Activated CD8-positive, alpha-beta memory T cell treated with anti-CD3 and anti-CD28 coated beads, Interleukin-2, amount 50 U/mL, for 48 hours (primary cell): ENCODE measurements around the gene BEAN1.
A peak's percentile ranks its signal among the peaks of the same experiment; 100 is the strongest.

Experiments
- DNase-seq: peaks from one replicate; pipeline ENCODE4 v3.0.0-alpha.2; 2020

Gene BEAN1, protein sequence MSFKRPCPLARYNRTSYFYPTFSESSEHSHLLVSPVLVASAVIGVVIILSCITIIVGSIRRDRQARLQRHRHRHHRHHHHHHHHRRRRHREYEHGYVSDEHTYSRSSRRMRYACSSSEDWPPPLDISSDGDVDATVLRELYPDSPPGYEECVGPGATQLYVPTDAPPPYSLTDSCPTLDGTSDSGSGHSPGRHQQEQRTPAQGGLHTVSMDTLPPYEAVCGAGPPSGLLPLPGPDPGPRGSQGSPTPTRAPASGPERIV

DNA sequence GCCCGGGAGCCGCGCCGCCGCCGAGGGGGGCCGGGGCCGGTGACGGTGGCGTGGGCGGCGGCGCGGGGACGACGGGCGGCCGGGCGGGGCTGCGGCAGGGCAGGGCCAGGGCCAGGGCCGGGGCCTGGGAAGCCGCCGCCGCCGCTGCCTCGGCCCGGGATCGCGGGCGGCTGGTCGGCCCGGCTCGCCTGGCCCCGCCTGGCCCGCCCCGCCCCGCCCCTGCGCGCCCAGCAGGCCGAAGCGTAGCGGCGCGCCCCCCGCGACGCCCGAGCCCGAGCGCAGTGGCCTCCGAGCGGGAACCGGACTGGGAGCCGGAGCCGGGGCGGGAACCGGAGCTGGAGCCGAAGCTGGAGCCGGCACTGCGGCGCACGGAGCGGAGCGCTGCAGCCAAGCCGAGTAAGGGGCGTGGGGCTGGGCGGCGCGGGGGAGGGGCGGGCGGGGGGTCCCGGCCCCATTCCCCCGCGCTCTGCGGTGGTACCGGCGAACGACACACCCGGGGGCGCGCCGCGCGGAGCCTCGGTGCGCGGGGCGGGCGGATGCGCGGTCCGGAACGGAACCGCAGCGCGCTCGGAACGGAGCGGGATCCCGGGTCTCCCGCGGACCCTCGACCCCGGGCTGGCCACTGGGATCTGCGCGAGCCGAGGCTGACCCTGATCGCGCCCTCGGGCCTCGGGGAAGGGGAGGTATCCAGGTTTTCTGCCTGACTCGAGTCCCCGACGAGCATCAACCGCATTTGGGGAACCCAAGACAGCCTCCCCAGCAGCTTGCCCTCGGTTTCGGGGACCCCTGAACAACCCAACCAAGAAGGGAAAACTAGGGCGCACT is at the start of gene BEAN1:
BEAN1 (plus strand) TSS at position 260 of the 825 bp plus-strand sequence. CDS start 10,382 bp downstream, outside the sequence.
- peak; percentile 51 for DNase-seq

DNA sequence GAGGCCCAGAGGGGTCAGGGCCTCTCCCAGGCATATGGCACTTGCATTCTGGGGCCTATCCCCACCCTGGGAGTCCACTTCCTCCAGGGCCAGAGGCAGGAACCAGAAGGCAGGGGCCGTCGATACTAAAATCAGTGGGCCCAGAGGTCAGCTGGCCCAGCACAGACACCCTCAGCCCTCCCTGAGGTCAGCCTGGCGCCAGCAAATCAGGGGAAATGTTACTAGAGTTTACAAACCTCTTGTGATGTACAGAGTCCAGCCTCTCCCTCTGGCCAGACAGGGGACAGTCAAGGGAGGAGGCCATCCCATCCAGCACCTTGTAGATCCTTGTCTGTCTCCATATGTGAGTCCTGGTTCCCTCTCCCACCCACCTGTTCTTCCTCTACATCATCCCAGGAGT is 49.8 kb upstream of the BEAN1 start:
- DNase-seq, result no peak

DNA sequence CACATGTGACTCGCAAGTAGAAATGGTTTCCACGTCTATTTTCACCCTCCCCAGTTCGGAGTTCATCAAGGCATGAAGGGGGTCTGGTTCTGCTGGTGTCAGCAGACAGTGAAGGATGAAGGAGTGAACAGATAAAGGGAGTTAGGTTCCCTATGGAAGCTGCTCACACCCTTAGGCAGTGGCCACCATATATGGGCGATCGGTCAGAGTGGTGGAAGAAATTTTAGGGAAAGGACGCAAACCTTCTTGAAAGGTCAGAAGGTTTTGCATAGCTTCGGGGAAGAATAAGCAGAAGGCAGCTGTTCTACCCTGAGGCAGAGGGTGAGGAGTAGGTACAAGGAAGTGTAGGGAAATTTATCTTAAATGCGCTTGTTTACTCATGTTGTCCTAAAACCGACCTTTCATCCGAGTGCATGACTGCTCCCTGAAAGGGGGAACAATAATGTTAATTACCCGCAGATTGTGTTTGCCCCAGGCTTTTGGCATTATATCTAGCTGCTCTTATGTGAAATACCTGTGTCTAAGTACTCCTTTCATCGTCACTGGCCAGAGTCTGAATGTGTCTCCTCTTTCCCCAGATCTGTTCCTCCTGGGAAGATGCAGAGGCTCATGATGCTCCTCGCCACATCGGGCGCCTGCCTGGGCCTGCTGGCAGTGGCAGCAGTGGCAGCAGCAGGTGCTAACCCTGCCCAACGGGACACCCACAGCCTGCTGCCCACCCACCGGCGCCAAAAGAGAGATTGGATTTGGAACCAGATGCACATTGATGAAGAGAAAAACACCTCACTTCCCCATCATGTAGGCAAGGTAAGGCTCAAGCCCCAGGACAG is 48.1 kb upstream of the BEAN1 start:
- DNase-seq, result no peak

DNA sequence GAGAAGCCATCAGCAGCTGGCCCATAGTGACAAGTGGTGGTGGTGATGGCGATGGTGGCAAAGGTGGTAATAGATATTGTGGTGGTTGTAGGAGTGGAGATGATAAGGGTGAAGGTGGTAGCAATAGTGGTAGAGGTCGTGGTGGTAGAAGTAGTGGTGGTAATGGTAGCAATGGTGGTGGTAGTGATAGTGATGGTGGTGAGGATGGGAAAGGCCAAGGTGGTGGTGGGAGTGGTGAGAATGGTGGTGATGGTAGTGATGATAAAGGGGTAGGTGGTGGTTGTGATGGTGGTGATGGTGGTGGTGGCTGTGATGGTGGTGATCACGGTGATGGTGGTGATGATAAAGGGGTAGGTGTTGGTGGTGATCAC is 47.5 kb upstream of the BEAN1 start:
- no peak for DNase-seq

DNA sequence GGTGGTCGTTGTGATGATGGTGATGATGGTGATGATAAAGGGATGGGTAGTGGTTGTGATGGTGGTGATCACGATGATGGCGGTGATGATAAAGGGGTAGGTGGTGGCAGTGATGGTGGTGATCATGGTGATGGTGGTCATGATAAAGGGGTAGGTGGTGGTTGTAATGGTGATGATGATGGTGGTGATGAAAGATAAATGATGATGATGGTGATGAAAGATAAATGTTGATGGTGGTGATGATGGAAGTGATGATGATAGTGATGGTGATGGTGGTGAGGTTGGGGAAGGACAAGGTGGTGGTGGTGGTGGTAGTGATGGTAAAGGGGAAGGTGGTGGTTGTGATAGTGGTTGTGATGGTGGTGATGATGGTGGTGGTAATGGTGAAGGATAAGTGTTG is 46.7 kb upstream of the BEAN1 start:
- no peak for DNase-seq

DNA sequence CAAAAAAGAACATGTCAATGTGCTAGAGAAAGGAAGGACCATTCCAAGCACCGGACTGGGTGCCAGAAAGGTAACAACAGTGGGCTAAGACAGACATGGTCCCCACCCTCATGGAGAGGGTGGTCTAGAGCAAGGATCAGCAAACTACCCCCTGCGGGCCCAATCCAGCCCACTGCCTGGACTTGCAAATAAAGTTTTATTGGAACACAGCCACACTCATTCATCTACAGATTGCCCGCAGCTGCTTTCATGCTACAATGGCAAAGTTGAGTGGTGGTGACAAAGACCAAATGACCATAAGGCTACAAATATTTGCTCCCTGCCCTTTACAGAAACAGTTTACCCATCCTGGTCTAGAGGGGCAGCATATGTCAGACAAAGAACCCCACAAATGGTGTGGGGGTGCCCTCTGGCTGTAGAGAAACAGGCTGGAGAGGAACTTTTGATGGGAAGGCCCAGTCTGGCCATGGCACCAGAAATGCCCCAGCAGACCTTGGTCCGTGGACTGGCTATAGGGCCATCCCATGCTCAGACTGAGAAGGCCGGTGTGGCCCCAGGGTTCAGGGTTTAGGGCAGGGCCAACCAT is 45.4 kb upstream of the BEAN1 start:
- DNase-seq, result no peak

DNA sequence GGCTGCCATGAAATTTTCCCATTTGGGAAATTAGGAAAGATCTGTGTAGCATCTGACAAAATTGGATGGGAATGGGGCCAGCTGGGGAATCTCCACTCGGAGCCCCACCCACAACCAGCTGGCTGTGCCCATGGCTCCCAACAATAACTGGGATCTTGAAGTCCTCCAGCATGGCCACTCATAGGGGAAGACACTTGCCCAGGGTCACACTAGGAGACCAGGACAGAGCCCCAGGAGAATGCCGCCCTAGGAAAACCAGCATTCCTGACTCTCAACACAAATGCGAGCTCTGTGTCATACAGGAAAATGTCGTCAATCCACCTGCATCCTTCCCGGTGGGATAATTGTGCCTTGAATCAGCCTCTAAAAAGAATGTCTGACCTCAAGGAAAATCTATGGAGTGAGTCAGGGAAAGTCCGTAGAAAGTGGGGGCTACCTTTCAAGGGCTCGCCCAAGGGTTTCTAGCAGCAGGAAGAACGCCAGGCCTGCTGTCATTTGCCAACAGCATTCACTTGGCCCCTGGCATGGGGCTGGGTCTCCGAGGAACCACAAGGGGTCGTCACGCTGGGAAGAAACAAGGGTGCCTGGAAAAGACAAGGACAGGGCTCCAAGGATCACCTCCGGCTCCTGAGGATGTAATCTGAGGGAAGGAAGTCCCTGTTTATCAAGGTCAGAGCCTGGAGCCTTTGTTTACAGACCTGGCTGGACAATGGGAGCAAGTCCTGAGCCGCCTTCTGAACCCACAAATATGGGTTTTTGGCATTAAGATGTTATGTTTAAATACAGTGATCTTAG is 44.7 kb upstream of the BEAN1 start:
- DNase-seq, result no peak

DNA sequence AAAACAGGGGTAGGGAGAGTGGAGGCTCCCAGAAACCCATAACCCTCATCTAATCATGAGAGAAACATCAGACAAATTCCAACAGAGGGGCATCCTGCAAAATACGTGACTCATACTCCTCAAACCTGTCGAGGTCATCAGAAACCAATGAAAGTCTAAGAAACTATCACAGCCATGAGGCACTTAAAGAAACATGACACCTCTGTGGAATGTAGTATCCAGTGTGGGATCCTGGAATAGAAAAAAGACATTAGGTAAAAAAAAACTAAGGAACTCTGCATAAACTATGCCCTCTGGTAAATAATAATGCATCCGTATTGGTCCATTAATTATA is 44.2 kb upstream of the BEAN1 start:
- DNase-seq, result no peak

DNA sequence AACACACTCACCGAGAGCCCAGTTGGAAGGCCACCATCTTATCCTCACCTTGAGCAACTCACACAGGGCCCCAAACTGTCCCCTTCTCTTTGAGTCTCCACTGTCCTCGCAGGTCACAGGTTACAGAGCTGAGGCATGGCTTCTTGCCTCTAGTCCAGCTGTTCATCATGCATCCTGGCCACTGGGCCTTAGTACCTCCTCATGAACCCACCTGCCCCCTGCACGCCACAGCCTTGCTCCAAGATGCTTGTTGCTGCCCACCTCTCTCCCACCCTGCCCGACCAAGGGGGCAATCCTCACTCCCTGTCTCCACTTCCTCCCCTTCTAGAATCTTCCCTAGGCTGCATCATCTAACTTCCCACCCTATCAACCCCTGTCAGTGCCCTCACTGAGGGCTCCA is 43.5 kb upstream of the BEAN1 start:
- no peak for DNase-seq

DNA sequence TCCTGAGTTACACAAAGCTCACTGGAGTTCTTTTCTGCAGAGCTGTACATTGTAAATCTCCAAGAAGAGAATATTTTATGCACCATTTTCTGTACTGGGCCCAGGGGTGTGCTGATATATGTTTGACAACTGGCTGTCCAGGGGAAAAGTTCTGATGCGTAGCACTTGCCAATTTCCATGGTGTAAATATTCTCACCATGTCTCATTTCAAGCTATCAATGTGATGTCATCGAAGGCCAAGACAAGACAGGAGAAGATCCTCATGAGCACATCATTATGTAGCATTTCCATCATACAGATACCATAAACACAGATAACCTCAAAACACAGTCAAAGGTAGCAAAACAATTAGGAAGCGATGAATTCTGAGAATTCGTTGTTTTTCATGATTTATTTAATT is 41.7 kb upstream of the BEAN1 start:
- DNase-seq, result no peak

DNA sequence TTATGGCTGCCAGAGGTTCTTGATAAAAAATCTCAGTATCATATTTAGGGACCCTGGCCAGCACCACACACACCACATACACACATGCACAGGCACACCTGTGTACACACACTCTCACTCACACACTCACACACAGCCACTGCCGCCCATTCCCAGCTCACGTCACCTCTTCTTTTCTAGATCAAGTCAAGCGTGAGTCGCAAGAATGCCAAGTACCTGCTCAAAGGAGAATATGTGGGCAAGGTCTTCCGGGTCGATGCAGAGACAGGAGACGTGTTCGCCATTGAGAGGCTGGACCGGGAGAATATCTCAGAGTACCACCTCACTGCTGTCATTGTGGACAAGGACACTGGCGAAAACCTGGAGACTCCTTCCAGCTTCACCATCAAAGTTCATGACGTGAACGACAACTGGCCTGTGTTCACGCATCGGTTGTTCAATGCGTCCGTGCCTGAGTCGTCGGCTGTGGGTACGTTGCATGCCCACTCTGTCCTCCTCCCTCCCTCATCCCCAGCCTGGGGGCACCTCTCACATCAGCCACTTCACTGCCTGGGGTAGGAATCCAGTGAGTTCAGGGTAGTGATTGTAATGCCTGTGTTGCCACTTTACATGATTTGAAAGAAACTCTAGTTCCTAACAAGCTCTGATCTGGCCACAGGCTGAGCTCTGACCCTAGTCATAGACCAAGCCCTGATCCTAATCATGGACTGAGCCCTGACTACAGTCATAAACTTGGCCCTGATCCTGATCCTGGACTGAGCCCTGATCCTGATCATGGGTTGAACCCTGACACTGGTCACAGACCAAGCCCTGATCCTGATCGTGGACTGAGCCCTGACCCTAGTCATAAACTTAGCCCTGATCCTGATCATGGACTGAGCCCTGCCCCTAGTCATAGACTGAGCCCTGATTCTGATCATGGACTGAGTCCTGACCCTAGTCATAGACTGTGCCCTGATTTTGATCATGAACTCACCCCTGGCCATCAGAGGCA is 40.2 kb upstream of the BEAN1 start:
- DNase-seq, result no peak

DNA sequence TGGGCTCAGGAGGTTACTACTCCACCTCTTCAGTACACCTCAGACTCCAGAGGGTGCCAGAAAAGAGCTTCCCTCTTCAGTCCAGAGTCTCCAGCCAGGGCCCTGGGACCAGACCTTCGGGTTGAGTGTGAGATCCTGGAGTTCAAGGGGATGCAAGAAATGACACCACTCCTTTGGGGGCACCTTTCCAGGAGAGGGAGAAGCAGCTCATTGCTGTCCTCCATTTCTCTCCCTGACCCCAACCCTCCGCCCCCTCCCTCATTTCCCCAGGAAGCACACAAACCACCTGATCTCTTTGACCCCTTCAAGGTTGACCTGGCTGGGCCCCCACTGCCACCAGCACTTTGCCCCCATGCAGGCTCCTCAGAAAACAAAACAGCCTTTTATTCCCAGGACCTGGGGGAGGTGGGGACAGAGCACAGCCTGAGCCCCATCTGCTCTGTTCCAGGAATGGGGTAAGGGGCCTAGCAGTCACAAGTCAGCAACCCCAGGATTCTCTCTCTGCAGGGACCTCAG is 39.2 kb upstream of the BEAN1 start:
- DNase-seq, result no peak

DNA sequence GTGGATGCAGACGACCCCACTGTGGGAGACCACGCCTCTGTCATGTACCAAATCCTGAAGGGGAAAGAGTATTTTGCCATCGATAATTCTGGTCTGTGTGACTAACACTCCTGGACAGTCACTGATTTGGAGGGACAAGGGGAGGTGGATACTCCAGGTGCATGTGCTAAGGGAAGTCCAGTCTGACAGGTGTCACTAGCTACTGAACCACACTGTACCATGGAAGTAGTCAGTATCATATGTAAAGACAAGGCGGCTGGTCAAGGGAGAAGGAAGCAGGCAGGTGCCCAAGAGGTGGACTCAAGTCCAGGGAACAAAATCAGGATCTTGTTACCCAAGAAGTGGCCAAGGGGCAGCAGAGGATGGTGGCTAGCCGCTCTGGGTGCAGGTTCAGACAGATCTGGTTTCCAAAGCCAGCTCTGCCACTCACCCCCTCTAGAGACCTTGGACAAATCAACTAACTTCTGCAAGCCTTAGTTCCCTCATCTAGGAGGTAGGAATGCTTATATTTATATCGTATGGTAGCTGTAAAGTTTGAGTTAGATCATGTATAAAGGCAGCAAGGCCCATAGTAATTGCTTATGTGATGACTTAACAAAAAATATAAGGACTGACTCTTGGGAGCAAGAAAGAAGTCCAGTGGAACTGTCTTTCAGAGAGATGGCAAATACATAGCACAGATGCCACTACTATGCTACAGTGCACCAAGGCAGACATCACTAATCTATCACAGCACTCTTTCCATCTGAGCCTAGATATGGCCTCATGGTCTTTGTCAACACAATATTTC is 38.5 kb upstream of the BEAN1 start:
- no peak for DNase-seq

DNA sequence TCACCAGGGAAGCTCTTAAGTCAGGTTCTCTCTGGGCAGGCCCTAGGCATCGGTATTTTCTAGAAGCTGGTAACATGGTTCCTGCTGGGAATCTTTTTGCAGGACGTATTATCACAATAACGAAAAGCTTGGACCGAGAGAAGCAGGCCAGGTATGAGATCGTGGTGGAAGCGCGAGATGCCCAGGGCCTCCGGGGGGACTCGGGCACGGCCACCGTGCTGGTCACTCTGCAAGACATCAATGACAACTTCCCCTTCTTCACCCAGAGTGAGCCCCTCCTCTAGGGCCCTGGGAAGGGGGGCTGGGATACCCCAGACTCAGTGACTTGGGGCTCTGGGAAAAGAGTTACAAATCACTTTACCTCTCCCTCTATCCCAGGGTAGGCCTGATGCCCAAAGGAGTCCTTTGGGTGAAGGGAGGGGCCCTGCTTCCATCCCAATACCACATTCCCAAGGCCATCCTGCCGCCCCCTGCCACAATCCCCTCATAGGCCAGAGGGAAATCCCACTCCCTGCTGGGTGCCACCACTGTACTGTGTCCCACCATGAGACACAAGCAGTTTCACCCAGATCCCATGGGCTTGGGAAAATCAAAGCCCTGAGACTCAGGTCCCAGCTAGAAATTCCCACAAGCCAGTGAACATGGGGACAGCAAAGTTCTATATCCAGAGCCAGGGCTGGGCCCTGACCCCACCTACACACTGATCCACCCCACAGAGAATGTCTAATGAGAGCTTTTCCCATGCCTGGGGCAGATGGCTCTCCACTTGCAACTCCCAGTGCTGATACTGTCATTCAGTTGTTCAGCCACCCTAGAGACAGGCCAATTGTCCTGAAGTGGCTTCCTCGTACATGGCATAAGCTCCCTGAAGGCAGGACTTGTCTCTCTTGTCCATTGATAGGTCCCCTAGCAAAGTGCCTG is 37.6 kb upstream of the BEAN1 start:
- DNase-seq, result peak; percentile 12

DNA sequence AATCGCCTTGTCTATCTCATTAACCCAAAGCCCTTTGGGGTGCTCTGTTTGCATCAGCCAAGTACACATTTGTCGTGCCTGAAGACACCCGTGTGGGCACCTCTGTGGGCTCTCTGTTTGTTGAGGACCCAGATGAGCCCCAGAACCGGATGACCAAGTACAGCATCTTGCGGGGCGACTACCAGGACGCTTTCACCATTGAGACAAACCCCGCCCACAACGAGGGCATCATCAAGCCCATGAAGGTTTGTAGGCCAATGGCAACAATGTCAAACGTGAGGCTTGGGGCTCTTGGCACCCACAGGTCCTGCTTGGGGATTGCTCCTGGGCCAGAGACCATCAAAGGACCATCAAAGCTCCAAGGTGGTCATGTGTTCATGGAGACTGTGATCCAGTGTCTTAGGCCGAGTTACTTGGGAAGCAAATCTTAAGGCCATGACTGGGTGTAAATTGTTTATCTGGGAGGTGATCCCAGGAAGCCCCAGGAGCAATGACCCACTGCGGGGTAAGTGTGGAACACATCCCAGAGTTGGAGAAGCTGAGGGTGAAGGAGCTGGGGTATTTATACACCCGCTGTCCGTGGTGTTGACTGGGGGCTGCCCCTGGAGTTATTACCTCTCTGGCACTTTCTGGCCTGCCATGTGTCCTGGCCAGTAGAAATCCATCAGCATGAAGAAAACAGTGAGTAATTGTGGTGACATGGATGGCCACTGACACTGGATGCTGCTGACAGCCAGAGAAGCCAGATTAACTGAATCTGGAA is 36.6 kb upstream of the BEAN1 start:
- peak; percentile 37 for DNase-seq

DNA sequence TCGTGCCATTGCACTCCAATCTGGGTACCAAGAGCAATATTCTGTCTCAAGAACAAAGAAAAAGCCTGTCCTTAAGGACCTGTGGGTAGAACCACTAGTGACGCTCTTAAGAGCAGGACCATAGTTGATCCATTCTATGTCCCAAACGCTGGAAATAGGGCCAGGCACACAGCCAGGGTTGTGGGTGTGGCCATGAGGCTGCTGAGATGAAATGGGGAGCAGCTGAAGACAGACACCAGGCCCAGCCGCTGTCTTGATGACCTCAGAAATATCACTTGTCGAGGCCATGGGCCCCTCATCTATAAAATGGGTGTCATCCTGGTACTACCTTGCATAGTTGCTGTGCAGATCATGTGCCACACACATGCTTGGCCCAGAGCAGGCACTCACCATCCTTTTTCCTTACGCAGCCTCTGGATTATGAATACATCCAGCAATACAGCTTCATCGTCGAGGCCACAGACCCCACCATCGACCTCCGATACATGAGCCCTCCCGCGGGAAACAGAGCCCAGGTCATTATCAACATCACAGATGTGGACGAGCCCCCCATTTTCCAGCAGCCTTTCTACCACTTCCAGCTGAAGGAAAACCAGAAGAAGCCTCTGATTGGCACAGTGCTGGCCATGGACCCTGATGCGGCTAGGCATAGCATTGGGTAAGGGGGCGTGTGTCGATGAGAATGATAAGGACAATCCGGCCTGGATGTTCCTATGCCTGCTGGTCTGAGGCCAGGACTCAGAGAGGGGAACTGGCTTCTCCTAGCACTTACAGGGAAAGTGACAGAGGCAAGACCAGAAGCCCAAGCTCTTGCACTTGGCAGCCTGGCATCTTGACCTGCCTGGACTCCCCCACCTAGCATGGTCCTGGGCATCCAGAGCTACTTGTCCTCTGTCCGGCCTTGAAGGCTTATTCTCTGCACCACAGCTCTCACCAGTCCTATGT is 35.1 kb upstream of the BEAN1 start:
- peak; percentile 37 for DNase-seq
